Mononuclear cell (primary cell): ENCODE measurements around the gene MLIP. TPM values are rescaled to one million over a fixed set of nuclear protein-coding genes. Genes with fewer than 3 reads are reported as not detected.

ENCODE experiments used
- H3K27me3 ChIP-seq: 2 replicates; pipeline ENCODE4 v1.6.0; 2011; ENCODE audit warnings: low read length, control low read depth; ENCODE audit not compliant: insufficient read depth
- H3K4me1 ChIP-seq: 2 replicates; pipeline ENCODE4 v1.5.1; 2011; ENCODE audit warnings: mild to moderate bottlenecking, low read length, control low read depth; ENCODE audit not compliant: insufficient read depth
- H3K4me3 ChIP-seq: 2 replicates; pipeline ENCODE4 v1.5.1; 2011; ENCODE audit warnings: mild to moderate bottlenecking, low read length, moderate library complexity
- H3K9me3 ChIP-seq: 2 replicates; pipeline ENCODE4 v1.5.1; 2011; ENCODE audit warnings: low read depth, mild to moderate bottlenecking, control low read depth, low read length
- total RNA-seq: library from RNA; depleted of rRNA; stranded (reverse); fragments of >200 nt; gene quantifications from one replicate; pipeline ENCODE4 v1.2.3, GENCODE V29; 2012

Gene MLIP
- total RNA-seq, 1 donor: not detected

GRCh38 chr6:54142889-54143519, 31.8 kb downstream of the MLIP start:
- H3K9me3 ChIP-seq: no peaks in the 10 kb centered on the region
- no peak overlapping the region for H3K4me3 ChIP-seq
- H3K27me3 ChIP-seq: no peaks in the 10 kb centered on the region
- no peaks in the 10 kb centered on the region for H3K4me1 ChIP-seq

- Histone ChIP-seq H3K27me3 (no peaks in the 10 kb centered on the region), H3K9me3 (no peaks in the 10 kb centered on the region), H3K4me1 (no peaks in the 10 kb centered on the region), H3K4me3 (no peak overlapping the region)
Measured at GRCh38 chr6:54151861-54152260, 40.6 kb downstream of the MLIP start.

GRCh38 chr6:54156650-54157250, 45.5 kb downstream of the MLIP start:
- Histone ChIP-seq H3K4me3 (no peak overlapping the region), H3K4me1 (no peaks in the 10 kb centered on the region), H3K9me3 (no peaks in the 10 kb centered on the region), H3K27me3 (no peaks in the 10 kb centered on the region)

- Histone ChIP-seq H3K9me3 (no peaks in the 10 kb centered on the region), H3K27me3 (no peaks in the 10 kb centered on the region), H3K4me3 (no peak overlapping the region), H3K4me1 (no peaks in the 10 kb centered on the region)
Measured at GRCh38 chr6:54157405-54157804, 46.2 kb downstream of the MLIP start.

GRCh38 chr6:54173089-54173488, 61.8 kb downstream of the MLIP start:
- H3K9me3 ChIP-seq: no peaks in the 10 kb centered on the region
- H3K4me3 ChIP-seq: no peak overlapping the region
- no peaks in the 10 kb centered on the region for H3K27me3 ChIP-seq
- H3K4me1 ChIP-seq: no peaks in the 10 kb centered on the region

GRCh38 chr6:54179152-54179551, 67.9 kb downstream of the MLIP start:
- Histone ChIP-seq H3K4me3 (no peak overlapping the region), H3K27me3 (no peaks in the 10 kb centered on the region), H3K4me1 (no peaks in the 10 kb centered on the region), H3K9me3 (no peaks in the 10 kb centered on the region)

- Histone ChIP-seq H3K4me3 (no peak overlapping the region), H3K27me3 (no peaks in the 10 kb centered on the region), H3K9me3 (no peaks in the 10 kb centered on the region), H3K4me1 (no peaks in the 10 kb centered on the region)
Measured at GRCh38 chr6:54183616-54184015, 72.4 kb downstream of the MLIP start.

GRCh38 chr6:54185885-54186284, 74.6 kb downstream of the MLIP start:
- Histone ChIP-seq H3K4me1 (no peaks in the 10 kb centered on the region), H3K27me3 (no peaks in the 10 kb centered on the region), H3K4me3 (no peak overlapping the region), H3K9me3 (no peaks in the 10 kb centered on the region)

GRCh38 chr6:54188846-54189245, 77.6 kb downstream of the MLIP start:
- Histone ChIP-seq H3K4me1 (no peaks in the 10 kb centered on the region), H3K4me3 (no peak overlapping the region), H3K9me3 (no peaks in the 10 kb centered on the region), H3K27me3 (no peaks in the 10 kb centered on the region)

GRCh38 chr6:54191461-54191860, 80.2 kb downstream of the MLIP start:
- Histone ChIP-seq H3K9me3 (no peaks in the 10 kb centered on the region), H3K27me3 (no peaks in the 10 kb centered on the region), H3K4me1 (no peaks in the 10 kb centered on the region), H3K4me3 (no peak overlapping the region)

GRCh38 chr6:54192993-54193392, 81.8 kb downstream of the MLIP start:
- Histone ChIP-seq H3K9me3 (no peaks in the 10 kb centered on the region), H3K27me3 (no peaks in the 10 kb centered on the region), H3K4me1 (no peaks in the 10 kb centered on the region), H3K4me3 (no peak overlapping the region)

GRCh38 chr6:54193560-54193959, 82.3 kb downstream of the MLIP start:
- H3K9me3 ChIP-seq: no peaks in the 10 kb centered on the region
- no peaks in the 10 kb centered on the region for H3K4me1 ChIP-seq
- no peaks in the 10 kb centered on the region for H3K27me3 ChIP-seq
- H3K4me3 ChIP-seq: no peak overlapping the region

GRCh38 chr6:54194067-54194466, 82.8 kb downstream of the MLIP start:
- H3K4me1 ChIP-seq: peaks cover 3% of the 10 kb centered on the region
- no peak overlapping the region for H3K4me3 ChIP-seq
- H3K9me3 ChIP-seq: no peaks in the 10 kb centered on the region
- no peaks in the 10 kb centered on the region for H3K27me3 ChIP-seq

GRCh38 chr6:54195637-54196036, 84.4 kb downstream of the MLIP start:
- H3K4me3 ChIP-seq: no peak overlapping the region
- H3K9me3 ChIP-seq: no peaks in the 10 kb centered on the region
- H3K4me1 ChIP-seq: peaks cover 3% of the 10 kb centered on the region
- no peaks in the 10 kb centered on the region for H3K27me3 ChIP-seq

GRCh38 chr6:54196905-54197304, 85.7 kb downstream of the MLIP start:
- Histone ChIP-seq H3K27me3 (no peaks in the 10 kb centered on the region), H3K4me3 (no peak overlapping the region), H3K9me3 (no peaks in the 10 kb centered on the region), H3K4me1 (peaks cover 3% of the 10 kb centered on the region)

- no peaks in the 10 kb centered on the region for H3K9me3 ChIP-seq
- no peaks in the 10 kb centered on the region for H3K27me3 ChIP-seq
- no peak overlapping the region for H3K4me3 ChIP-seq
- H3K4me1 ChIP-seq: peaks cover 3% of the 10 kb centered on the region
Measured at GRCh38 chr6:54198134-54198533, 86.9 kb downstream of the MLIP start.
